ENCODE data around the gene TMEM129. TPM values are rescaled to one million over a fixed set of nuclear protein-coding genes. Genes with fewer than 3 reads are reported as not detected.

Gene TMEM129
- total RNA-seq, 2 experiments from 2014 or later: 19.0 to 19.8 TPM

DNA sequence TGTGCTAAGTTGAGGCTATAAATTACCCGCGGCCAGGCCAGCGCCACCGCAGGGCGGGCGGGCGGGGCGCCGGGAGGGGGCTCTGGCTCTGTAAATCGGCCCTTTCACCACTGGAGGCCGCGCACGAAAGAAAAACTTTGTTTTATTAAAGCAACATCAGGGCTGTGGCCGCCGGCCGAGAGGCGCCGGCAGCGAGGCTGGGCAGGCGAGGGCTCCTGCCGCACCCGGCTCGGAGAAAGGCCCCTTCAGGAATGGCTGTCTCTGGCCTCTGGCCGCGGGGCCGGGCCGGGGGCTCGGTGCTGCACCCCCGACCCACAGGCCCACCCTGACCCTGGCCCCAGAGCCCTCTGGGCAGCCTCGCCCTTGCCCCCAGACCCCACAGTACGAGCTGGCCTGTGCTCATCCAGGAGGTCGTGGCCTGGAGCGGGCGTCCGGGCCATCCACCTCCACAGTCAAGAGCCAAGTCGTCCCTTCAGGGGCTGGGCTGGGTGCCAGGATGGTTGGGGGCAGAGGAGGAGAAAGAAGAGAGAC lies 42.5 kb upstream of the TMEM129 start:
- peaks cover 15% of the 10 kb centered on the region for H3K27me3 Mint-ChIP-seq (ENCODE audit: low read depth)
- H3K4me1 Mint-ChIP-seq (ENCODE audit: low read depth): peaks cover 8% of the 10 kb centered on the region
- H3K36me3 Mint-ChIP-seq (ENCODE audit: low read depth): no peaks in the 10 kb centered on the region
- intact Hi-C loops (cut with micrococcal nuclease): no loop called here
- no peak for DNase-seq
- no peaks in the 10 kb centered on the region for H3K9me3 Mint-ChIP-seq
- H3K4me3 Mint-ChIP-seq: no peak overlapping the region
- CTCF ChIA-PET: no interaction called here
- H3K27ac Mint-ChIP-seq: no peak overlapping the region

GRCh38 chr4:1763070-1763549 lies 42.0 kb upstream of the TMEM129 start:
- no peak overlapping the region for H3K4me3 Mint-ChIP-seq
- intact Hi-C loops (cut with micrococcal nuclease): no loop called here
- H3K27me3 Mint-ChIP-seq (ENCODE audit: low read depth): peaks cover 11% of the 10 kb centered on the region
- H3K4me1 Mint-ChIP-seq (ENCODE audit: low read depth): peaks cover 6% of the 10 kb centered on the region
- CTCF ChIA-PET: no interaction called here
- no peaks in the 10 kb centered on the region for H3K36me3 Mint-ChIP-seq (ENCODE audit: low read depth)
- DNase-seq: no peak
- H3K9me3 Mint-ChIP-seq: no peaks in the 10 kb centered on the region
- no peak overlapping the region for H3K27ac Mint-ChIP-seq

- no peak overlapping the region for H3K27ac Mint-ChIP-seq
- H3K4me1 Mint-ChIP-seq (ENCODE audit: low read depth): peaks cover 4% of the 10 kb centered on the region
- H3K9me3 Mint-ChIP-seq: no peaks in the 10 kb centered on the region
- DNase-seq: no peak
- intact Hi-C loops (cut with micrococcal nuclease): no loop called here
- H3K27me3 Mint-ChIP-seq (ENCODE audit: low read depth): peaks cover 8% of the 10 kb centered on the region
- no peaks in the 10 kb centered on the region for H3K36me3 Mint-ChIP-seq (ENCODE audit: low read depth)
- no peak overlapping the region for H3K4me3 Mint-ChIP-seq
- CTCF ChIA-PET: no interaction called here
Observed at GRCh38 chr4:1762264-1763010, 41.3 kb upstream of the TMEM129 start.

DNA sequence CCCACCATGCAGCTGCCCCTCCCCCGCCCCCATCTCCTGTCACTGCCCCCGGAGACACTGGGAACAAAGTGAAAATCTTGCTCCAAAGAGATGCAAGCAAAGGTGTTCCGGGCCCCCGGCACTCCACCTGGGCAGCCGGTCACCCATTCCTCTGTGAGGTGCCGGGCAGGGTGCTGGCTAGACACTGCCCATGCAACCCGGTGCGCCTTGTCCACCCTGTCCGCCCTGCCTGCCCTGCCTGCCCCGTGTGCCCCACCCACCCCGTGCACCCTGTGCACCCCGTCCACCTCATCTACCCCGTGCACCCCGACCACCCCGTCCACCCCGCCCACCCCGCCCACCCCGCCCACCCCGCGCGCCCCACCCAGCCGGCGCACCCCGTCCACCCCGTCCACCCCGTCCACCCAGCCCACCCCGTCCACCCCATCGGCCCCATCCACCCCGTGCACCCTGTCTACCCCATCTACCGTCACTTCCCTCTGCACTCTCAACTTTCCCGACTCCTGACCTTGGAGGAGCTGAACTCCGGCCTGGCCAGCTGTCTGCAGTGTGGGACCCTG lies 40.1 kb upstream of the TMEM129 start:
- Mint-ChIP-seq H3K27me3 (ENCODE audit: low read depth) (peaks cover 8% of the 10 kb centered on the region), H3K4me3 (no peak overlapping the region), H3K27ac (no peak overlapping the region), H3K4me1 (ENCODE audit: low read depth) (peaks cover 4% of the 10 kb centered on the region), H3K36me3 (ENCODE audit: low read depth) (no peaks in the 10 kb centered on the region), H3K9me3 (no peaks in the 10 kb centered on the region)
- CTCF ChIA-PET: no interaction called here
- DNase-seq: no peak
- intact Hi-C loops (cut with micrococcal nuclease): no loop called here

- intact Hi-C loops (cut with micrococcal nuclease): no loop called here
- CTCF ChIA-PET: interaction anchor here (0.6 kb wide), 1 partner anchor 129 kb away, joined by 3 read pairs; no protein-coding TSS in a partner anchor
- H3K4me1 Mint-ChIP-seq (ENCODE audit: low read depth): peaks cover 4% of the 10 kb centered on the region
- H3K36me3 Mint-ChIP-seq (ENCODE audit: low read depth): no peaks in the 10 kb centered on the region
- H3K4me3 Mint-ChIP-seq: no peak overlapping the region
- no peak overlapping the region for H3K27ac Mint-ChIP-seq
- peaks cover 6% of the 10 kb centered on the region for H3K27me3 Mint-ChIP-seq (ENCODE audit: low read depth)
- H3K9me3 Mint-ChIP-seq: no peaks in the 10 kb centered on the region
- no peak for DNase-seq
Observed at GRCh38 chr4:1760521-1761071, 39.5 kb upstream of the TMEM129 start.

GRCh38 chr4:1759818-1760223 lies 38.7 kb upstream of the TMEM129 start:
- no peaks in the 10 kb centered on the region for H3K36me3 Mint-ChIP-seq (ENCODE audit: low read depth)
- intact Hi-C loops (cut with micrococcal nuclease): no loop called here
- peaks cover 4% of the 10 kb centered on the region for H3K4me1 Mint-ChIP-seq (ENCODE audit: low read depth)
- H3K27ac Mint-ChIP-seq: no peak overlapping the region
- H3K27me3 Mint-ChIP-seq (ENCODE audit: low read depth): peaks cover 2% of the 10 kb centered on the region
- no peak overlapping the region for H3K4me3 Mint-ChIP-seq
- DNase-seq: no peak
- no peaks in the 10 kb centered on the region for H3K9me3 Mint-ChIP-seq
- CTCF ChIA-PET: interaction anchor here (0.8 to 1.3 kb wide), 2 partner anchors 12 to 33 kb away, joined by 3 read pairs; partner anchors contain the start of gene FGFR3

DNA sequence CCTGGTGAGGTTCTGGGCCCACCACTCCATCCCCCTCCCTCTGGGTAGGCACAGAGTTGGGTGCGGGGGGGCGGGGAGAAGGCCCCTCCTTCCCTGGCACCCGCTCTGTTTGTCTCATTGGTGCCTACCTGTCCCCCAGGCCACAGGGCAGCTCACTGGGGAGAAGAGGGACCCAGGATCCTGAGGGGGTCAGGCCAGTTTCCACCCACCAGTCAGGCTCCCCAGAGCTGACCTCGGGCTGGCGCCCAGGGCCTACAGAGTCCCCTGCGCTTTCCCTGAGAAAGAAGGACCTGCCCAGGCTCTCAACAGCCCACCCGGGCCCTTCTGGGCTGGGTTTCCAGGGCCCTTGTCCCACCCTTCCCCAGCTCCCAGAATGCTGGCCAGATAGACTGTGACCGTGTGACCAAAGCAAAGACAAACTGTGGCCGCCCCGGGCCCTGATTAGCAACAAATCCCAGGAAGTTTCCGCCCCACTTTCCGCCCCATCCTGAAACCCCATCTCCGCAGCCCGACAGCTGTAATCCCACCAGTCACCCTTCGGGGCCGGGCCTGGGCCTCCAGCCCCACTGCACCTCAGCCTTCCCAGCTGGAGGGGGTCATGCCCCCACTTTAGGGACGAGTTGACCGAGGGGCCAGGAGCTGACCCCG lies 38.2 kb upstream of the TMEM129 start:
- CTCF ChIA-PET: interaction anchor here (0.8 to 1.3 kb wide), 2 partner anchors 11 to 33 kb away, joined by 3 read pairs; partner anchors contain the start of gene FGFR3
- no peaks in the 10 kb centered on the region for H3K36me3 Mint-ChIP-seq (ENCODE audit: low read depth)
- H3K9me3 Mint-ChIP-seq: no peaks in the 10 kb centered on the region
- H3K4me3 Mint-ChIP-seq: no peak overlapping the region
- no peak for DNase-seq
- no peak overlapping the region for H3K27ac Mint-ChIP-seq
- H3K4me1 Mint-ChIP-seq (ENCODE audit: low read depth): peaks cover 4% of the 10 kb centered on the region
- H3K27me3 Mint-ChIP-seq (ENCODE audit: low read depth): peaks cover 2% of the 10 kb centered on the region
- intact Hi-C loops (cut with micrococcal nuclease): no loop called here

GRCh38 chr4:1758306-1759121 lies 37.4 kb upstream of the TMEM129 start:
- no peak overlapping the region for H3K27ac Mint-ChIP-seq
- H3K4me1 Mint-ChIP-seq (ENCODE audit: low read depth): peaks cover 4% of the 10 kb centered on the region
- CTCF ChIA-PET: interaction anchor here (1.3 kb wide), 1 partner anchor 10 kb away, joined by 3 read pairs; no protein-coding TSS in a partner anchor
- no peak for DNase-seq
- intact Hi-C loops (cut with micrococcal nuclease): no loop called here
- no peaks in the 10 kb centered on the region for H3K36me3 Mint-ChIP-seq (ENCODE audit: low read depth)
- H3K4me3 Mint-ChIP-seq: no peak overlapping the region
- H3K9me3 Mint-ChIP-seq: no peaks in the 10 kb centered on the region
- peaks cover 2% of the 10 kb centered on the region for H3K27me3 Mint-ChIP-seq (ENCODE audit: low read depth)

- no peak for DNase-seq
- intact Hi-C loops (cut with micrococcal nuclease): no loop called here
- Mint-ChIP-seq H3K9me3 (no peaks in the 10 kb centered on the region), H3K36me3 (ENCODE audit: low read depth) (no peaks in the 10 kb centered on the region), H3K4me1 (ENCODE audit: low read depth) (peaks cover 6% of the 10 kb centered on the region), H3K4me3 (no peak overlapping the region), H3K27me3 (ENCODE audit: low read depth) (peaks cover 2% of the 10 kb centered on the region), H3K27ac (no peak overlapping the region)
- CTCF ChIA-PET: interaction anchor here (0.8 kb wide), 1 partner anchor 65 kb away, joined by 4 read pairs; no protein-coding TSS in a partner anchor
Observed at GRCh38 chr4:1757836-1758235, 36.7 kb upstream of the TMEM129 start.

GRCh38 chr4:1756893-1757779 lies 36.0 kb upstream of the TMEM129 start:
- Mint-ChIP-seq H3K4me1 (ENCODE audit: low read depth) (peaks cover 10% of the 10 kb centered on the region), H3K27me3 (ENCODE audit: low read depth) (no peaks in the 10 kb centered on the region), H3K27ac (no peak overlapping the region), H3K4me3 (no peak overlapping the region), H3K9me3 (no peaks in the 10 kb centered on the region), H3K36me3 (ENCODE audit: low read depth) (no peaks in the 10 kb centered on the region)
- intact Hi-C loops (cut with micrococcal nuclease): no loop called here
- DNase-seq: no peak
- CTCF ChIA-PET: interaction anchor here (0.8 kb wide), 1 partner anchor 64 kb away, joined by 4 read pairs; no protein-coding TSS in a partner anchor

DNA sequence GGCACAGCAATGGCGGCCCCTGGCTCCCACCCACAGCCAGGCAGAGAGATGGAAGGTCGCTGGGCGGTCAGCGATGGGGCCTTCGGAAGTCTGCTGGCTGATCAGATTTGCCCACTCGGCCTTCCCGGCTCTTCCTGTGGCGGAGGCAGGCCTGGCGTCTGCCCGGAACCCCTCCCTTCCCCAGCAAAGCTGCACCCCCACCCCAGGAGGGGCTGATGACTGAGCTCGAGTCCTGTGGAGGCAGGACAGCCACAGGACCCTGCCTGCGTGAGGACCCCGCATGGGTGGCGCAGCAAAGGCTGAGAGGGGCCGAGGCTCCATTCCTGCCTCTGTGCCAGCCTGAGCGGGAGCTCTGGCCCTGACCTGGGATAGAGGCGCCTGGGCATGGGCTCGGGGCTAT lies 35.0 kb upstream of the TMEM129 start:
- Mint-ChIP-seq H3K27ac (no peak overlapping the region), H3K36me3 (ENCODE audit: low read depth) (no peaks in the 10 kb centered on the region), H3K4me1 (ENCODE audit: low read depth) (peaks cover 10% of the 10 kb centered on the region), H3K4me3 (no peak overlapping the region), H3K27me3 (ENCODE audit: low read depth) (no peaks in the 10 kb centered on the region), H3K9me3 (no peaks in the 10 kb centered on the region)
- CTCF ChIA-PET: no interaction called here
- intact Hi-C loops (cut with micrococcal nuclease): no loop called here
- no peak for DNase-seq
